PC-3 (cell line): ENCODE measurements around the gene KCNT2.

ENCODE experiments used
- EZH2 ChIP-seq: fragments of 300-600 bp; sonication (generic); IDR thresholded peaks from one replicate; pipeline ENCODE4 v1.6.1; 2017; ENCODE audit warnings: antibody characterized with exemption, mild to moderate bottlenecking, low read length; ENCODE audit not compliant: unreplicated experiment
- TF ChIP-seq, protein P1 (sequence below): fragments of 300-600 bp; sonication (generic); conservative IDR thresholded peaks from 2 replicates; pipeline ENCODE4 v1.5.1; 2017; ENCODE audit warnings: antibody characterized with exemption, low read depth, mild to moderate bottlenecking, low read length

DNA sequence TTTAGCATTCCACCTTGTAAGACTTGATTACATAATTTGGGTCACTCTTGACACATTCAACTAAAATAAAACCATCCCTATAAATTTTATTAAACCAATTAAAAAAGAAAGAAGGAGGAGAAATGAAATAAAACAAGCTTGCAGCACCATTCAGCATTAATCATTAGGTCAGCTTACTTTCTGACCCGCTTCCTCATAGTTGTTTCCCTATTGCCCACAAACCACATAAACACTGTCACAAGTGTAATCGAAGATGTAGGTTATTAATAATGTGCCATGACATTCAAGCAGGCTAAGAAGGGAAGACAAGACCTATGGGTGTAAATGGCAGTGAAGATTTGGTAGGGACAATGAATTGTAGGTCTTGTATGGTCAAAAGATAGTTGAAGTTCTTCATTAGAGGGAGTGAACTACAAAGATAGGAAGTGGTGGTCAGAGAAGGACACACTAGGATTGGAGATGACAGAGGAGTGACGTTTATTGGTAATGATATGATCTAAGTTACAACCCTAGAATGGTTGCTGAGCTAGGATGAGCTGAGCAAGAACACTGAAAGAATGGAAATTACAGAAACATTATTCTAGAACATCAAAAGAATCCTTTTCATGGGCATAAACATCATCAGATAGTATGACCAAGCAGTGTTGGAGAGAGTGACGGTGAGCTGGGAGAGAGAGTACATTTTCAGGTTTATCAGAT, 231.5 kb downstream of the KCNT2 start:
- no peak for TF ChIP-seq EZH2
- TF ChIP-seq, protein P1, sequence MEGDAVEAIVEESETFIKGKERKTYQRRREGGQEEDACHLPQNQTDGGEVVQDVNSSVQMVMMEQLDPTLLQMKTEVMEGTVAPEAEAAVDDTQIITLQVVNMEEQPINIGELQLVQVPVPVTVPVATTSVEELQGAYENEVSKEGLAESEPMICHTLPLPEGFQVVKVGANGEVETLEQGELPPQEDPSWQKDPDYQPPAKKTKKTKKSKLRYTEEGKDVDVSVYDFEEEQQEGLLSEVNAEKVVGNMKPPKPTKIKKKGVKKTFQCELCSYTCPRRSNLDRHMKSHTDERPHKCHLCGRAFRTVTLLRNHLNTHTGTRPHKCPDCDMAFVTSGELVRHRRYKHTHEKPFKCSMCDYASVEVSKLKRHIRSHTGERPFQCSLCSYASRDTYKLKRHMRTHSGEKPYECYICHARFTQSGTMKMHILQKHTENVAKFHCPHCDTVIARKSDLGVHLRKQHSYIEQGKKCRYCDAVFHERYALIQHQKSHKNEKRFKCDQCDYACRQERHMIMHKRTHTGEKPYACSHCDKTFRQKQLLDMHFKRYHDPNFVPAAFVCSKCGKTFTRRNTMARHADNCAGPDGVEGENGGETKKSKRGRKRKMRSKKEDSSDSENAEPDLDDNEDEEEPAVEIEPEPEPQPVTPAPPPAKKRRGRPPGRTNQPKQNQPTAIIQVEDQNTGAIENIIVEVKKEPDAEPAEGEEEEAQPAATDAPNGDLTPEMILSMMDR: no peak
